ENCODE measurements around the gene STK25. TPM values are rescaled to one million over a fixed set of nuclear protein-coding genes. Genes with fewer than 3 reads are reported as not detected.

The STK25 gene
- polyA plus RNA-seq, 1 donor (not counting 4 experiments of a cell fraction or from before 2014, with no cell fraction given), result 242 TPM

- no peak for FAIRE-seq
- no peak overlapping the region for H3K9ac ChIP-seq (ENCODE audit: control insufficient read depth, extremely low read depth, insufficient read depth, low read length)
Measured at GRCh38 chr2:241490825-241491506, 17.4 kb downstream of the STK25 start.

GRCh38 chr2:241489733-241490680, 18.4 kb downstream of the STK25 start:
- dilution Hi-C loops (cut with MboI; ENCODE audit: extremely low pct_ligation_motif_present, low sequenced_read_pairs), result loop anchor here (25.0 kb wide), 1 partner anchor 97 kb away; no protein-coding TSS in a partner anchor
- Histone ChIP-seq H2AFZ (ENCODE audit: control insufficient read depth, low read length) (no peak overlapping the region), H4K20me1 (ENCODE audit: control insufficient read depth, extremely low read depth, insufficient read depth, low read length) (no peaks in the 10 kb centered on the region), H3K4me2 (ENCODE audit: control insufficient read depth, extremely low read depth, insufficient read depth, low read depth, low read length) (no peak overlapping the region), H3K4me3 (ENCODE audit: control insufficient read depth in 2 of 3, extremely low read depth in 1 of 3, insufficient read depth in 2 of 3, low read depth in 1 of 3, low read length in 3 of 3) (no peak overlapping the region), H3K9ac (ENCODE audit: control insufficient read depth, extremely low read depth, insufficient read depth, low read length) (no peak overlapping the region), H3K9me3 (ENCODE audit: control insufficient read depth, low read depth, low read length) (no peaks in the 10 kb centered on the region), H3K4me1 (ENCODE audit: control insufficient read depth, extremely low read depth, insufficient read depth, low read length) (no peaks in the 10 kb centered on the region), H3K27ac (ENCODE audit: control insufficient read depth, insufficient read depth, low read length) (no peak overlapping the region), H3K9me1 (ENCODE audit: control insufficient read depth, extremely low read depth, insufficient read depth, low read length) (no peaks in the 10 kb centered on the region), H3K27me3 (ENCODE audit: control insufficient read depth, extremely low read depth, insufficient read depth, low read length) (no peaks in the 10 kb centered on the region), H3K79me2 (ENCODE audit: control insufficient read depth, insufficient read depth, low read length) (no peaks in the 10 kb centered on the region), H3K36me3 (ENCODE audit: control insufficient read depth in 2 of 2, extremely low read depth in 1 of 2, insufficient read depth in 2 of 2, low read length in 2 of 2) (peaks cover 3 to 9% of the 10 kb centered on the region in 2 experiments)
- FAIRE-seq (no peak), DNase-seq (ENCODE audit: low read depth, low spot score) (no peak)
- TF ChIP-seq EZH2 (IDR thresholded peaks at IDR 0.05; ENCODE audit: low read length) (no peak), CTCF (optimal IDR thresholded peaks at IDR 0.05 in 1 of 3, IDR thresholded peaks at IDR 0.05 in 1 of 3, conservative IDR thresholded peaks at IDR 0.05 in 1 of 3; ENCODE audit: extremely low read depth in 1 of 3, insufficient read depth in 2 of 3, low read length in 3 of 3) (no peak)

More at GRCh38 chr2:241490825-241491506, 17.4 kb downstream of the STK25 start:
- H3K4me1 ChIP-seq (ENCODE audit: control insufficient read depth, extremely low read depth, insufficient read depth, low read length), result no peaks in the 10 kb centered on the region
- no peaks in the 10 kb centered on the region for H3K27me3 ChIP-seq (ENCODE audit: control insufficient read depth, extremely low read depth, insufficient read depth, low read length)
- H3K4me2 ChIP-seq (ENCODE audit: control insufficient read depth, extremely low read depth, insufficient read depth, low read depth, low read length), result no peak overlapping the region
- H2AFZ ChIP-seq (ENCODE audit: control insufficient read depth, low read length), result no peak overlapping the region
- H3K4me3 ChIP-seq (ENCODE audit: control insufficient read depth in 2 of 3, extremely low read depth in 1 of 3, insufficient read depth in 2 of 3, low read depth in 1 of 3, low read length in 3 of 3), result no peak overlapping the region
- dilution Hi-C loops (cut with MboI; ENCODE audit: extremely low pct_ligation_motif_present, low sequenced_read_pairs), result loop anchor here (25.0 kb wide), 1 partner anchor 96 kb away; no protein-coding TSS in a partner anchor
- H3K79me2 ChIP-seq (ENCODE audit: control insufficient read depth, insufficient read depth, low read length), result no peaks in the 10 kb centered on the region
- peaks cover 8 to 9% of the 10 kb centered on the region in 2 experiments for H3K36me3 ChIP-seq (ENCODE audit: control insufficient read depth in 2 of 2, extremely low read depth in 1 of 2, insufficient read depth in 2 of 2, low read length in 2 of 2)
- no peak overlapping the region for H3K27ac ChIP-seq (ENCODE audit: control insufficient read depth, insufficient read depth, low read length)
- no peaks in the 10 kb centered on the region for H3K9me3 ChIP-seq (ENCODE audit: control insufficient read depth, low read depth, low read length)
- DNase-seq (ENCODE audit: low read depth, low spot score), result no peak
- H4K20me1 ChIP-seq (ENCODE audit: control insufficient read depth, extremely low read depth, insufficient read depth, low read length), result no peaks in the 10 kb centered on the region
- no peaks in the 10 kb centered on the region for H3K9me1 ChIP-seq (ENCODE audit: control insufficient read depth, extremely low read depth, insufficient read depth, low read length)
- TF ChIP-seq EZH2 (IDR thresholded peaks at IDR 0.05; ENCODE audit: low read length) (no peak), CTCF (optimal IDR thresholded peaks at IDR 0.05 in 1 of 3, IDR thresholded peaks at IDR 0.05 in 1 of 3, conservative IDR thresholded peaks at IDR 0.05 in 1 of 3; ENCODE audit: extremely low read depth in 1 of 3, insufficient read depth in 2 of 3, low read length in 3 of 3) (no peak)

All from keratinocyte (primary cell).